GM18502 (cell line): ENCODE measurements around the gene CDK4.

ENCODE experiments used
- ATAC-seq: cut with Tn5 transposase; IDR thresholded peaks from one replicate; pipeline ENCODE4 v1.9.1; 2021; ENCODE audit warnings: mild to moderate bottlenecking; ENCODE audit not compliant: unreplicated experiment, poor library complexity

CDK4 gene

GRCh38 chr12:57758552-57759359, 6.6 kb upstream of the CDK4 start:
- ATAC-seq: no peak

DNA sequence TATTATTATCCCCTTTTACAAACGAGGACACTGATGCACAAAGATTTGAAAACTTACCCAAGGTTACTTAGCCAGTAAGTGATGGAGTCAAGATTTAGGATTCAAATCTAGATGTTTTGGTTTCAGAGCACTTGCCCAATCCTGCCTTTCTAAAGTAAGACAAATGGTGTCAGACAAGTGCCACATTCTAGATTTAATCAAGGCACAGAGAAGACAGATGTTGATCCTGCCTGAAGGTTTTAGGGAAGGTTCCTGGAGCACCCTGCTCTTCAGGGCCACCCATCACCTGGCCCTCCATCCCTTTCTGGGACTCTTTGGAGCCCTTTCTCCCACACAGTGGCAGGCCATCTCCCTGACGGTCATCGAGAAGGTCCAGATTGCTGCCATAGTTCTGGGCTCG, 5.7 kb upstream of the CDK4 start:
- ATAC-seq: no peak

- peak; percentile 27 for ATAC-seq
These were observed 4.6 kb upstream of the CDK4 start for GRCh38 chr12:57756406-57757341.

GRCh38 chr12:57755454-57756372, 3.6 kb upstream of the CDK4 start:
- no peak for ATAC-seq

DNA sequence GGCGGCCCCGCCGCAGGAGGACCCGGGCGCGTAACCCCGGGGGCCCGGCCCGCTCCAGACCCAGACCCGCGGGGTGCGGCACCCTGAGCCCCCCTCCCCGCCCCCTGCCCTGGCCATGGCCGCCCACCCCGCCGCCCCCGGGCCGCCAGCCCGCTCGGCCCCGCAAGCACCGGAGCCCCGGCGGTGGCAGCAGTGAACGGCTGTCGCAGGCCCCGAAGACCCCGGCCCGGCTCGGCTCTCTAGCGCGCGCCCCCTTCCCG, 3.0 kb upstream of the CDK4 start:
- ATAC-seq: no peak

DNA sequence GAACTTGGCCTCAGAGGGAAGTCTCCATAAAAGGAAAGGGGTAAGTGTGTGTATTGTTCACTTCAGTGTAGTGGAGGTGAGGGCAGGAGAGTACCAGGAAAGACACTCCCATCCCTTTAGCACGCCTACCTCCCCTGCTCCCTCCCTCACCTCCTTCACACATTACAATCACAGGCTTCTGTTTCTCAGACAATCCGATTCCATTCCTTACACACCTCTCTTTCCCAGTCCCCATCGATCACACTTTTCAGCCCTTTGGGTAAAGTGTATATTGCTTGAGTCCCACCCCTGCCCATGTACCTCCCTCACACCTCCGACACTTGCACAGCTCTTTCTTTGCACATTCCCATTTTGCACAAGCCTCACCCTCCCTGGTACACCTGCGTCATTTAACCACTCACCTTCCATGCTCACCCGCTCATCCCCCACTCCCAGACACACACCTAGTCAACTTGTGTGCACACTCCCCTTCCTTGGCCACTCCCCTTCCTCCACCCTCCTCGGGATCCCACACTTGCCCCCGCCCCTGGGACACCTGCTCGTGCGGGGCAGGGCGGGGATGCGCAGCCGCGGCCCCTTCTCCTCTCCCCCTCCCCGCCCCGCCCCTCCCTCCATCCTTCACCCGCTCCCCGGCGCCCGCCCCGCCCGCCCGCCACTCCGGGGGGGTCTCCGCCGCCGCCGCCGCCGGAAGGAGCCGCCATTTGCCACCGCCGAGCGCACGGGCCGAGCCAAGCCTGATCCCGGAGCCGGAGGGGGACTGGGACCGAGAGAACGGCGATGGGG, 2.5 kb upstream of the CDK4 start, which contains the start of gene MARCHF9:
MARCHF9 (plus strand) TSS at position 693 of the 783 bp plus-strand sequence. CDS start 426 bp downstream, outside the sequence.
- ATAC-seq: peak; percentile 45

DNA sequence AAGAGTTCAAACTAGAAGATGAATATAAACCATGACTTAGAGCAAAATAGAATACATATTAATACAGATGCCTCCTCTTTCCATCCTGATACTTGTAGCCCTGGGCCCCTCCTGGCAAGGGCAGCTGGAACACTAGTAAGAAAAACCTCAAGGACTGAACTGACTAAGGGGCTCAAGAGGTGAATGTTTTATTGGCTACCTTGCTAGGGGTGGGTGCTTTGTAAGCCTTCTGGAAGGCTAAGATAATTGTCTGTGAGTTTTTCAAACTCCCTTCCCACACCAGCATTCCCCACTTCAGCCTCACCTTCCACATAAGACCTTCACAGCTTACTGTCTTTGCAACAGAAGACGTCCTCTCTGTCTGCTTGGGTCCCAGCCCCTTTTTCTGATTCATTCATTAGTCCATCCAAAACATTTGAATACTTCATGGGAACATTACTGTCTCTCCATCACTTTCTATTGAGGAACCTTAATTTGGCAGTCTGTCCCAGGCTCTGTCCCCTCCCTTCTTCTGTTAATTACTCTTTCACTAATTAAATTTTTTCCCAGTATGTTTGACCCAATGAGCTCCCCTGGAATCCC, 1.7 kb upstream of the CDK4 start:
- no peak for ATAC-seq

GRCh38 chr12:57752668-57753000, 524 bp upstream of the CDK4 start:
- ATAC-seq: no peak

DNA sequence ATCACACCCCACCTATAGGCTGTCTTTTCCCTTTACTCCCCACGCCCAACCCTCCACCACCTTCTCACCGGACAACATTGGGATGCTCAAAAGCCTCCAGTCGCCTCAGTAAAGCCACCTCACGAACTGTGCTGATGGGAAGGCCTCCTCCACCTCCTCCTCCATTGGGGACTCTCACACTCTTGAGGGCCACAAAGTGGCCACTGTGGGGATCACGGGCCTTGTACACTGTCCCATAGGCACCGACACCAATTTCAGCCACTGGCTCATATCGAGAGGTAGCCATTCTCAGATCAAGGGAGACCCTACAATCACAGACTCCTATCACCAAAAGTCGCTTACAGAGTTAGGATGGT, 700 bp downstream of the CDK4 start:
- ATAC-seq: no peak

DNA sequence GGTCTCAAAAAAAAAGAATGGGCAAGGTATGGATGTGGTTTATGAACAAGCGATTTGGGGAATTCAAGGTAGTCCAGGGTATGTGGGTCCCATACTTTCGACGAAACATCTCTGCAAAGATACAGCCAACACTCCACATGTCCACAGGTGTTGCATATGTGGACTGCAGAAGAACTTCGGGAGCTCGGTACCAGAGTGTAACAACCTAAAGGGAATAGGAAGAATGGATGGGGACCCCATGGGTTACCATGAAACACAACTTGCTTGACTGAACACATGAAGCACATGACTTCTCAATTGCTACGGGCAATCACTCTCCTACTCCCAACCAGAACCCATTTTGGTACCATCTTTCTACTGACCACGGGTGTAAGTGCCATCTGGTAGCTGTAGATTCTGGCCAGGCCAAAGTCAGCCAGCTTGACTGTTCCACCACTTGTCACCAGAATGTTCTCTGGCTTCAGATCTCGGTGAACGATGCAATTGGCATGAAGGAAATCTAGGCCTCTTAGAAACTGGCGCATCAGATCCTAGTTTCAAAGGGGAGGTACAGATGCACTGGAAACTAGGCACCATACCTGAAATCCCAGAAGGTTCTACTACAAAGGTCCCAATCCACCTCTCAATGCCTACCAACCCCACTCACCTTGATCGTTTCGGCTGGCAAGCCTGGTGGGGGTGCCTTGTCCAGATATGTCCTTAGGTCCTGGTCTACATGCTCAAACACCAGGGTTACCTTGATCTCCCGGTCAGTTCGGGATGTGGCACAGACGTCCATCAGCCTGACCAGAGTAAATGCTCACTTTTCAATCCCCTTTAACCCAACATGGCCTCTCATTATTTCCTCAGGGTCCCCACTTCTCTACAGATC, 1.3 kb downstream of the CDK4 start:
- no peak for ATAC-seq

- no peak for ATAC-seq
These were observed 3.0 kb downstream of the CDK4 start for GRCh38 chr12:57749061-57749460.

- ATAC-seq: no peak
These were observed 6.1 kb downstream of the CDK4 start for GRCh38 chr12:57746025-57746424.

DNA sequence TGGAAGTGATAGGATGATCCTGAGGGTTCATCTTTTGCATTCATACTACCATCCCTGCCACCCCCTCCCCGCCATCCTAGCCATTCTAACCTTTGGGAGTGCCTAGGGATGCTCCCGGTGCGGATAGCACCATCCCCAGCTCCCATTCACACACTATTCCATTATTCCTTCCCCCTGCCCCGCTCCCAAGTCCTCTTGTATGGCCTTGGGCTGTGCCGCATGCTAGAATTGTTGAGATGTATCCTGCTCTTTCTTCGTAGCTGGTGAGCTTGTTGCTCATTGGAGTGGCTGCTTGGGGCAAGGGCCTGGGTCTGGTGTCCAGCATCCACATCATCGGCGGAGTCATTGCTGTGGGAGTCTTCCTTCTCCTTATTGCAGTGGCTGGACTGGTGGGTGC, 6.6 kb downstream of the CDK4 start:
- ATAC-seq: no peak

- peak; percentile 79 for ATAC-seq
These were observed 7.2 kb downstream of the CDK4 start, which contains the start of gene TSPAN31 for GRCh38 chr12:57744777-57745484. TSS of gene TSPAN31 (plus strand) at chr12:57745039. CDS start at chr12:57745155, 116 bp downstream.

DNA sequence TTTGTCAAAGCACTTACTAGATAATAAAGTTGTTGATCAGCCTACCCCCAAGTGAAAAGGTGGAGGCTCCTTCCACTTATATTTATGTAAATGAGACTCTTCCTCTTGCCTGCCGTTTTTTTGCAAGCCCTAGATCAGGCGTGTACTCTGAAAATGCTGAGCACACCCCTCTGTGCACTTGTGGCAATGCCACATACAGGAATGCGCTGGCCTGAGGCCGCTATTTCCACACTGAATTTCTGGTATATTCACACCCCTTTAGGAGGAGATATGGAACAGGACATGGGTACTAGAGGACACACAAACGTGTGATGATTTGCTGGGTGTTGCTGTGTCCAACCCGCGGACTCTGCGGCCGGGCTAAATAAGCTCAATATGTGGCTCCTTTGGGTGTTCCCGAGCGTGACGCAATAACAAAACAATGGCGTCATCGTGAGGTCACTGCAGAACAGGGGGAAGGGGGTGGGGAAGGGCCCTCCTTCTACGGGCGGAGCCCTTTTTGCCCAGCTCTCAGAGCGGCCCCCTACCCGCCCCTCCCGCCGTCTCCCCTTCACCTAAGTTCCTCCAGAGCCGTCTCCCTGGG, 7.8 kb downstream of the CDK4 start:
- peak; percentile 42 for ATAC-seq

- no peak for ATAC-seq
These were observed 8.3 kb downstream of the CDK4 start for GRCh38 chr12:57743769-57744168.
